Measurements from ENCODE around the gene CEBPA. TPM values are rescaled to one million over a fixed set of nuclear protein-coding genes. Genes with fewer than 3 reads are reported as not detected.

Gene CEBPA
- total and polyA plus RNA-seq, 10 of the 15 experiments (the other 5 are each of a cell fraction or from before 2014, with no cell fraction given) = 0.04 to 0.36 (median 0.13) TPM; not detected in 4

- Histone ChIP-seq H3K4me1 (ENCODE audit: control insufficient read depth, insufficient read depth, low read length) (no peaks in the 10 kb centered on the region), H3K9me3 (replicated peaks; ENCODE audit: control insufficient read depth, insufficient read depth, low read length) (no peaks in the 10 kb centered on the region), H3K79me2 (ENCODE audit: control insufficient read depth, insufficient read depth, low read length) (no peaks in the 10 kb centered on the region), H3K4me2 (ENCODE audit: control insufficient read depth, insufficient read depth) (no peak overlapping the region), H3K36me3 (ENCODE audit: control insufficient read depth in 2 of 2, insufficient read depth in 2 of 2, low read length in 1 of 2) (no peaks in the 10 kb centered on the region), H4K20me1 (ENCODE audit: control insufficient read depth, insufficient read depth) (no peaks in the 10 kb centered on the region), H2AFZ (ENCODE audit: control insufficient read depth, low read depth, low read length) (no peak overlapping the region), H3K4me3 (no peak overlapping the region), H3K27me3 (replicated peaks in 1 of 2; ENCODE audit: control insufficient read depth in 2 of 2, insufficient read depth in 2 of 2, low read length in 1 of 2) (no peaks in the 10 kb centered on the region), H3K9ac (ENCODE audit: control insufficient read depth, insufficient read depth, low read length) (no peak overlapping the region), H3K27ac (ENCODE audit: control insufficient read depth, insufficient read depth) (no peak overlapping the region)
- in situ Hi-C loops (cut with MboI) (no loop called here), intact Hi-C loops (cut with micrococcal nuclease; ENCODE audit: unreplicated experiment) (no loop called here)
- BruUV-seq (replicated peaks) = no TSS peak
- FAIRE-seq (no peak), DNase-seq (ENCODE audit: low read depth, low spot score) (no peak), ATAC-seq (no peak)
- TF ChIP-seq, protein P1, sequence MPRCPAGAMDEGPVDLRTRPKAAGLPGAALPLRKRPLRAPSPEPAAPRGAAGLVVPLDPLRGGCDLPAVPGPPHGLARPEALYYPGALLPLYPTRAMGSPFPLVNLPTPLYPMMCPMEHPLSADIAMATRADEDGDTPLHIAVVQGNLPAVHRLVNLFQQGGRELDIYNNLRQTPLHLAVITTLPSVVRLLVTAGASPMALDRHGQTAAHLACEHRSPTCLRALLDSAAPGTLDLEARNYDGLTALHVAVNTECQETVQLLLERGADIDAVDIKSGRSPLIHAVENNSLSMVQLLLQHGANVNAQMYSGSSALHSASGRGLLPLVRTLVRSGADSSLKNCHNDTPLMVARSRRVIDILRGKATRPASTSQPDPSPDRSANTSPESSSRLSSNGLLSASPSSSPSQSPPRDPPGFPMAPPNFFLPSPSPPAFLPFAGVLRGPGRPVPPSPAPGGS (IDR thresholded peaks at IDR 0.05; ENCODE audit: borderline replicate concordance, insufficient read depth, low read depth, low read length, poor library complexity, severe bottlenecking) = no peak
- TF ChIP-seq MEF2A (IDR thresholded peaks at IDR 0.05; ENCODE audit: insufficient read depth, low read depth, low read length) (no peak), NFYB (IDR thresholded peaks at IDR 0.05; ENCODE audit: insufficient read depth, low read depth, low read length) (no peak), RFX5 (IDR thresholded peaks at IDR 0.05; ENCODE audit: low read depth, low read length) (no peak), RELB (IDR thresholded peaks at IDR 0.05; ENCODE audit: low read depth) (no peak)
- TF ChIP-seq, protein P2, sequence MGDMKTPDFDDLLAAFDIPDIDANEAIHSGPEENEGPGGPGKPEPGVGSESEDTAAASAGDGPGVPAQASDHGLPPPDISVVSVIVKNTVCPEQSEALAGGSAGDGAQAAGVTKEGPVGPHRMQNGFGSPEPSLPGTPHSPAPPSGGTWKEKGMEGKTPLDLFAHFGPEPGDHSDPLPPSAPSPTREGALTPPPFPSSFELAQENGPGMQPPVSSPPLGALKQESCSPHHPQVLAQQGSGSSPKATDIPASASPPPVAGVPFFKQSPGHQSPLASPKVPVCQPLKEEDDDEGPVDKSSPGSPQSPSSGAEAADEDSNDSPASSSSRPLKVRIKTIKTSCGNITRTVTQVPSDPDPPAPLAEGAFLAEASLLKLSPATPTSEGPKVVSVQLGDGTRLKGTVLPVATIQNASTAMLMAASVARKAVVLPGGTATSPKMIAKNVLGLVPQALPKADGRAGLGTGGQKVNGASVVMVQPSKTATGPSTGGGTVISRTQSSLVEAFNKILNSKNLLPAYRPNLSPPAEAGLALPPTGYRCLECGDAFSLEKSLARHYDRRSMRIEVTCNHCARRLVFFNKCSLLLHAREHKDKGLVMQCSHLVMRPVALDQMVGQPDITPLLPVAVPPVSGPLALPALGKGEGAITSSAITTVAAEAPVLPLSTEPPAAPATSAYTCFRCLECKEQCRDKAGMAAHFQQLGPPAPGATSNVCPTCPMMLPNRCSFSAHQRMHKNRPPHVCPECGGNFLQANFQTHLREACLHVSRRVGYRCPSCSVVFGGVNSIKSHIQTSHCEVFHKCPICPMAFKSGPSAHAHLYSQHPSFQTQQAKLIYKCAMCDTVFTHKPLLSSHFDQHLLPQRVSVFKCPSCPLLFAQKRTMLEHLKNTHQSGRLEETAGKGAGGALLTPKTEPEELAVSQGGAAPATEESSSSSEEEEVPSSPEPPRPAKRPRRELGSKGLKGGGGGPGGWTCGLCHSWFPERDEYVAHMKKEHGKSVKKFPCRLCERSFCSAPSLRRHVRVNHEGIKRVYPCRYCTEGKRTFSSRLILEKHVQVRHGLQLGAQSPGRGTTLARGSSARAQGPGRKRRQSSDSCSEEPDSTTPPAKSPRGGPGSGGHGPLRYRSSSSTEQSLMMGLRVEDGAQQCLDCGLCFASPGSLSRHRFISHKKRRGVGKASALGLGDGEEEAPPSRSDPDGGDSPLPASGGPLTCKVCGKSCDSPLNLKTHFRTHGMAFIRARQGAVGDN (IDR thresholded peaks at IDR 0.05) = no peak
- 70% methylated on average over 6 of the region's 6 CpGs for WGBS (ENCODE audit: insufficient coverage, insufficient replicate concordance, low lambda C conversion rate, missing lambda C conversion rate)
- ChIA-PET CTCF (no interaction called here), POLR2A (no interaction called here), RAD21 (ENCODE audit: unreplicated experiment) (no interaction called here), SMC1A (ENCODE audit: uncharacterized antibody, unreplicated experiment) (no interaction called here)
Observed at GRCh38 chr19:33345163-33345562, 42.8 kb upstream of the CEBPA start.

All from GM12878 (cell line).